DMS153 treated with DMSO at 0.1 percent for 48 hours (cell line): ENCODE data around the gene LIPC.

ENCODE experiments used
- DNase-seq: peaks from one replicate; lab custom pipeline; 2025; ENCODE audit not compliant: unreplicated experiment; lab: John Stamatoyannopoulos, UW

LIPC gene

DNA sequence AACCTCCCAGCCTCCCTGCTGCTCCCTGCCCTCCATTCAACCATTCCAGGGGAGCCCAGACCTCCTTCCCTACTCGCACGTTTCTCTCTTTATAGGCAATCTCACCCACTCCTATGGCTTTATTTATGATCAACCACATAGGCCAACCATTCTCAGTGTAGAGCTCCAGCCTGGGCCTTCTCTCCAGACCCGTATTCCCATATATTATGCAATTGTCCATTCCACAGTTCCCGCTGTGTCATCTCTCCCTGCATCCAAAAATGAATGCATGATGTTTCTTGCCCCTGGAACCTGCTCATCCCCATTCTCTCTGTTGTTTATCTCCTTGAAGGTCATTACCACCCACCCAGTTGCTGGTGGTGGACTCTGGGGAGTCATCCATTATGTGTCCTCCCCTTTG lies 140.7 kb downstream of the LIPC start:
- DNase-seq: no peak

- DNase-seq: no peak
Observed at GRCh38 chr15:58573270-58573669, 141.5 kb downstream of the LIPC start.

DNA sequence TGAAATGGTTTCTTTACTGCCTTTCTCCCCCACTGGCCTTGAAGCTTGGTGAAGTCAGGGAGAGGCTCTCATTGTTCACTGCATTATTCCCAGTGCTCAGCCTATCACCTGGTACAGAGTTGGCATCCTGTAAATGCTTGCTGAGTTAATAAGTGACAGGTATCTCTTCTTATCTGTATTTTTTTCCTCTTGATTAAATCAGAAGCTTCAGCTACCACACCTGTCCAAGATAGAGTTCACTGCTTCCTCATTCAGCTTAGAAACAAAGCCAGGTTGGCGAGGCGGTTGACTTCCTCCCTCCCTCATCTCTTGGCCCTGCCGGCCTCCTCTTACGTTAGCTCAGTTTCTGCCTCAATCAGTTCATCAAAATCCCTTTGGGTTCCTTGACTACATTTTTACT lies 142.8 kb downstream of the LIPC start:
- no peak for DNase-seq

DNA sequence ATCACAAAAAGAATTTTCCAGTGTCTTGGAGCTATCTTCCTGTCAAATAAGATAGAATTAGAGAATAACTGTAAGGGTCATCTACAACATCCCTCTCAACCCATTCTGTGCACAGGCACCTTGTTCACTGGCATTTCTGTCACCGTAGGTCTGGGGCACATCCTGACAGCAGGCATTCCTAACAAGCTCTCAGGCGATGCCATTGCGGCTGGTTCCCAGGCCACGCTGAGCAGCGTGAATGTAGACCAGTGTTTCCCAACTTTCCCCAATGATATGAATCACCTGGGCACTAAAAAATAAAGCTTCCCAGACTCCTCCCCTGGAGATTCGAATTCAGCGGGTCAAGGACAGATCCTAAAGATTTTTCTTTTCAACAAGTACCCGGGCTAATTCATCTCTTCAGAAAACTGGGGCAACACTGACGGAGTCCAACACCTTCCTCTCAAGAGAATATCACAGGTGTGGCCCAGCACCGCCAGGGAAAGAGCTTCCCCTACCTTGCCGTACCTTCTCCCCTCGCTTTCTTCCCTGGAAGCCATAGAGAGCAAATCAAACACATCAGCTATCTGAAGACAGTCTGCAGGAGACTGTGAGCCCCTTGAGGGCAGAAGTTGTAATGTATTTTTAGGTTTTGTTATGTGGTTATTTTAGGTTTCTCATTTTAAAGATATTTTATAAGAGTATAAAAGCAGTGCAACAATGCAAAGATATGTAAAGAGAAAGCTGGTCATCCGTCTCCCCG lies 143.4 kb downstream of the LIPC start:
- DNase-seq: no peak

GRCh38 chr15:58576657-58577056 lies 144.9 kb downstream of the LIPC start:
- DNase-seq: no peak

- DNase-seq: no peak
Observed at GRCh38 chr15:58582160-58582559, 150.4 kb downstream of the LIPC start.

DNA sequence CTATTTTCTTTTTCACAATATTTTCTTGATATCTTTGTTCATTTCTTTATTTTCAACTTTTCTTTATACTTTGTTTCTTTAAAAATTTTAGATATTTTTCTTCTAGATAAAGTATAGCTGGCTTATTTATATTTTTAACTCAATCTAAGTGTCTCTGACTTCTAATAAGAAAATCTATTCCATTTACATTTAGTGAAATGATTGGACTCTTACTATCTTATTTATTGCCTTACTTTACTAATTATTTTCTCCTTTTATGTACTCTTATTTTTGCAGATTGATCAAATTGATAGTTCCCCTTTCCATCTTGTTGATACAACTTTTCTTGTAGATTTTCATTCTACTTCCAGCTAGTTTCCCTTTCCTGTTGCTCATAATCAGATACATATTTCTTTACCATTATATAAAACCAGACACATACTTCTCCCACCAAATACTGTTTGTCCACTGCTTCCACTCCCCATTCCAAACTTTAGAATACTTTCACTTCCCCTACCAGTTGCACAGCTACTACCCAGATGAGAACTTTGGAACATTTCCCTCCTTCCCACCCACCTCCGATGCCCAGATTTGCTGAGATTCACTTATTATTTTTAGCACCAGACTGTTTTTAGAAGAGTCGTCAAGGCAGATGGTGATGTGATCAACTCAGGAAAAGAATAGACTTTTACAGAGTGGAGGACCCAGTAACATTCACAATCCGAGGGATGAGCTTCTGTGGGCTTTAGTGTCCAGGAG lies 151.5 kb downstream of the LIPC start:
- DNase-seq: no peak

- no peak for DNase-seq
Observed at GRCh38 chr15:58584789-58585461, 153.1 kb downstream of the LIPC start.

DNA sequence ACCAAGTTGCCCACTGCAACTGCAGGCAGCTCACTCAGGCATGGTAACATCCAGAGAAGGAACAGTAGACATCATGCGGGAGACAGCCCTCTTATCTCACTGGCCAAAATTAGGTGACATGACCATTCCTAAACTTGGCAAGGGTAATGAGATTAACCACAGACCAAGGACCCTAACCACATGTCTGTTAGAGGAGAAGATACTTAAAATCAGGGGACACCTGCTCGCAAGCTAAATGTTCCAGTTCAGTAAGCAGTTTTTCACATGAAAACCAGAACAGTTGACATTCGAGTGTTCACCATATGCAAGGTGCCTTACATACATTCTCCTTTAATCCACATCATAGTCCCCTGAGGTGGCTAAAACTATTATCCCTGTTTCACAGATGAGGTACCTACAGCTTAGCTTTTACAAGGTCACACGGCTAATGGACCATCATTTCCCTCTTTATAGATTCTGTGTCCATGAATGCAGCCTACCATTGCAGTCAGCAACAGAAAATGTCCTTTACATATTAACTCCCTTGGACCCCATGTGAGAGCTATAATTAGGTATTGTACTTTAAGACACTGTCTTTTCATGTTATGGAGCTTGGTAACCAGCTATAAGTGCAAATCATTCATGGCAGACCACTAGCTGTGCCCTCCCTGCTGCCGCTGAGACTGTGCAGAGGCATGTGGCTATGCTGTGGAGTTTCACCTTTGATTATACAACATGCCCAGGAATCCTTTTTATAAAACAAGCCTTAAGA lies 154.1 kb downstream of the LIPC start:
- no peak for DNase-seq

DNA sequence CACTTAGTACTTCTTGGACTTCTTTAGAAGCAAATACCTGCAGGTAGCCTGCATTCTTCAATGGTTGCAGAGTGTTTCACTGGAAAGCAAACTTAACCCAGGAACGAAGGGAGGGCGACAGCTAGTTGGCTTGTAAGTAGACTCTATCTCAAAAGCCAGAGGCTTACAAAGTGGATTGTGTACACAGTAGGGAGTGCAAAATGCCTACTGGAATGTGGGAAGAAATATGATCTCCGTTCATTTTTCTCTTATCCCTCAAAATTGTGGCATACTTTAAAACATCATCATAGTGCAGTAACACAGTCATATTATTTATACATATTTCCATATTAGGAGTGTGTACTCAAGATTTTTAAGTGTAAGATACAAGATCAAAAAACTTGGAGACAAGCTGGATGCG lies 155.7 kb downstream of the LIPC start:
- DNase-seq: no peak

GRCh38 chr15:58588096-58588495 lies 156.3 kb downstream of the LIPC start:
- DNase-seq: no peak

- no peak for DNase-seq
Observed at GRCh38 chr15:58589047-58589446, 157.3 kb downstream of the LIPC start.

DNA sequence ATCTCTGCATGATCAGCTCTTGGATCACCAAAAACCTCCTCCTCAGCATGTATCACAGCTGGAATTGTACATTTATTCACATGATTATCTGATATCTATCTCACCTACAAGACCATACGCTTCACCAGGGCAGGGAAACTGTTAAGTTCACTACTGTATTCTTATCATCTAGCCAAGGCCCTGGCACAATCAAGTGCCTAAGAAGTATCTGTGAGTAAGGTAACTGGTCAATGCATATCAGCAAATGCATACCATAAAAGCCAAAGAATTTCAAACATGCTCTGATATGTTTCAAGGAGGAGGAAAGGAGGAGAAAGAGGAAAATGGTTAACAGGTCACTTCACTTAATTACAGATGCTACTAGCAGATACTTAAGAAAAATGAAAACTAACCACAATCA lies 158.4 kb downstream of the LIPC start:
- no peak for DNase-seq

- no peak for DNase-seq
Observed at GRCh38 chr15:58590926-58591325, 159.1 kb downstream of the LIPC start.

- DNase-seq: no peak
Observed at GRCh38 chr15:58593870-58594269, 162.1 kb downstream of the LIPC start.

DNA sequence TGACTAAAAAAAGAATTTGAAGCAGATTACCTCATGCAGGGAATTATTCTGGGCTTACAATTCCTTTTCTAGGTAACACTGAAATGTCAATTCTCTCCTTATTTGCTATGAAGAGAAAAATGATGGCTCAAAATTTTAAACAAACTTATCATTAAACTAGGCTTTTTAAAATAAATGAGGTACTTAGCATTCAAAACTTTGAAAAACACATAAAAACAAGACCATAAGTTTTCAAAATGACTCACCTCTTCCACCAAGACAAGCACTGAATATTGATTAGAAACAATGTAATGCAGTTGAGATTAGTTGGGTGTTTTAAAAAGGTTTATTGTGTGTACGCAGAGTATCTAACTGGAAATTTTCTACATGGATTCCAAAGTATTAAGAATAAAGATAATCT lies 163.1 kb downstream of the LIPC start:
- DNase-seq: no peak

- no peak for DNase-seq
Observed at GRCh38 chr15:58595516-58596263, 163.9 kb downstream of the LIPC start.

DNA sequence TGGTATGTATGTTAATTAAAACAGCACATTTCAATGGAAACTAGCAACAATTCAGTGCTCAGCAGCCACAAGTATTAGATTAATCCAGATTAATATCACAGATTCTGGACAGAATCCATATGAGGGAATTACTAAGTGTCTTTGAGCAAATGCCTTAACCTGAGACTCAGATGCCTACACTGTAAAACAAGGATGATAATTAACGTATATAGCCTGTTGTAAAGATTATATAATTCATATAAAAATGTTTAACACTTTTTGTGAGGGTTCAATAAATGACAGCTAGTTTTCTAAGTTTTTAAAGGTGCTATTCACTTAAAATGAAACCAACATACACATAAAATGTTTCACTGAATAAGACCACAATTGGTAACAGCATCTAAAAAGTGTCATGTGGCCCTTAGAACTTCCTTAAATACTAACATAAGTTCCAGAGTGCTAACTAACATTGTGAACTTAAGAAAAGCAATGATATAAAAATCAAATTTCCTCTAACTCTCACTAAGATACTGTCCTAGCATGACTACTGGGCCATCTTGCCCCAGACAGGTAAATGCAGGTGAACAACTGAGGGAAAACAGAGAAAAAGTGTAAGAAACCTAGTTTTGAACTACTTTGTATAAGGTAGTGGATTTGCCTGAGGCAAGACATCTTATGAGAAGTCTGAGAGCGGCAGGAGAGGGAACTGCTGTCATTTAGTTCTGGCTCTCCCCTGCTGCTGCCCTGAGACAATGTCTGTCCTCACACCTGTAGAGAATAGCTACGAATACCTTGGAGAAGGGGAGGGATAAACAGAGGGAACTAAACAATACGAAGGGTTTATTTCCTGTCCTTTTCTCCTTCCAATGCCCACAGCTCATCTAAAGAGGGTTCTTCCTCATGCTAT lies 166.4 kb downstream of the LIPC start:
- no peak for DNase-seq

- no peak for DNase-seq
Observed at GRCh38 chr15:58598829-58599210, 167.0 kb downstream of the LIPC start.

GRCh38 chr15:58602823-58603222 lies 171.0 kb downstream of the LIPC start:
- no peak for DNase-seq
